Measurements from ENCODE around the gene CARS1. TPM values are rescaled to one million over a fixed set of nuclear protein-coding genes. Genes with fewer than 3 reads are reported as not detected.

Gene CARS1
- polyA plus RNA-seq (2014; cell fraction: cytosol; rRNA removed) = 41.4 and 43.6 TPM in 2 replicates
- 103 and 108 TPM in 2 replicates for polyA plus RNA-seq (2014; cell fraction: nucleus; rRNA removed)

GRCh38 chr11:3057069-3057963 lies at the start of gene CARS1:
Gene CARS1, minus strand, starts transcription at chr11:3057423. Its CDS starts 56 bp downstream, at chr11:3057367.
- DNase-seq (ENCODE audit: low spot score) = peak; percentile 94

- DNase-seq (ENCODE audit: low spot score) = no peak
Measured at GRCh38 chr11:3105791-3106735, 48.8 kb upstream of the CARS1 start.

GRCh38 chr11:3104961-3105790 lies 48.0 kb upstream of the CARS1 start:
- DNase-seq (ENCODE audit: low spot score) = no peak

DNA sequence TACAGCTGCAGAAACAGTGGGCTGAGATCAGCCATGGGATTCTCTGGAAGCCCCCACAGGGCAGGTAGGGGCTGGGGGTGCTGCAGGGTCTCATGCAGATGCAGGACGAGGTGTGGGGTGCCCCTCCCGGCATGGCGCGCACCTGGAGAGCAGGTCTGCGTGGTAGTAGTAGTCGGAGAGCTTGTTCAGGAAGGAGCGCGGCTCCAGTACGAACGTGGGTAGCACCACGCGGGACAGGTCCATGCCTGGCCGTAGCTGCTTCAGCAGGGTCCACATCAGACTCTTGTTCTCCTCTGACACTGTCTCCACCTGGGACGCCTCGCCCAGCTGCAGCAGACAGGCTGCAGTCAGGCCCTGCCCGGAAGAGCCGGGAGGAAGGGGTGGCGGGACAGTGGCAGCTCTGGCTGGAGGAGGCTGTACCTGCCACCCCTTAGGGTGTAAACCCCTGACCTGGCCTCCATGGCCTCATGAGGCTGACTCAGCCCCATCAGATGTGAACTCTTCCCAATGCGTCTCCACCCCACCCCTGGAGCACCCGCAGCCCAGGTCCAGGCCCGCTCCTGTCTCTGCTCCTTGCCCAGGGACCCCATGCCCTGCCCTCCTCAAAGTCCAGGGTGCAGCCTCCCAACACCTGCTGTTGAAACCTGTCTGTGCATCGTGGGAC lies 47.0 kb upstream of the CARS1 start:
- DNase-seq (ENCODE audit: low spot score) = no peak

DNA sequence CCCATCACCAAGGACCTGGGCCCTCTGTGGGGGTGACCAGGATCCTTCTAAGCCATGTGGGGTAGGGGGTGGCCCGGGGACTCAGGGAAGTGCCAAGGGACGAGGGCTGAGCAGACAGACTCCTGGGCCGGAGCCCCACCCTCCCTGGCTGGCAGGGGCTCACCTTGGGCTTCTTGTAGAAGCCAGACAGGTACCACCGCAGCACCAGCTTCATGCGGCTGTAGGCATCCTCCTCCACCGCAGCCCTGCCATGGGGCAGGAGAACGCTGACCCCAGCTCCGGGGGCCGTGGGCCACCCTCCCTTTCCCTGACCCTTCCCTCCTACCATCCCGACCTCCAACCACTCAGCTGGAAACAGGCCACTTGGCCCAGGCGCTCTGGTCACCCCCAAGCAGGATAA lies 45.9 kb upstream of the CARS1 start:
- DNase-seq (ENCODE audit: low spot score) = no peak

DNA sequence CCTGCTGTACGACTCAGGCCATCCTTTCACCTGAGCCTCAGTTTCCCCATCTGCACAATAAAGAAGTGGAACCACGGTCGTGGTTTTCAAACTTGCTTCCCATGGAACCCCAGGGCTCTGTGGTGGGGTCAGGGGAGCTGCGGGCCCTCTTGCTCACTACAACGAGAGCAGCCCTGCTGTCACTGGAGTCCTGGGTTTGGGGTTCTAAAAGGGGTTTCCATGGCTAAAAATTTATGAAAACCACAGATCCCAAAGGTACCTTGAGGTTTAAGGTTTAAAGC lies 45.4 kb upstream of the CARS1 start:
- no peak for DNase-seq (ENCODE audit: low spot score)

- DNase-seq (ENCODE audit: low spot score) = no peak
Measured at GRCh38 chr11:3101921-3102640, 44.9 kb upstream of the CARS1 start.

- DNase-seq (ENCODE audit: low spot score) = no peak
Measured at GRCh38 chr11:3099178-3099577, 42.0 kb upstream of the CARS1 start.

GRCh38 chr11:3096909-3097530 lies 39.8 kb upstream of the CARS1 start:
- no peak for DNase-seq (ENCODE audit: low spot score)

- no peak for DNase-seq (ENCODE audit: low spot score)
Measured at GRCh38 chr11:3095712-3096361, 38.6 kb upstream of the CARS1 start.

- DNase-seq (ENCODE audit: low spot score) = no peak
Measured at GRCh38 chr11:3094223-3094824, 37.1 kb upstream of the CARS1 start.

GRCh38 chr11:3093281-3094191 lies 36.3 kb upstream of the CARS1 start:
- peak; percentile 26 for DNase-seq (ENCODE audit: low spot score)

GRCh38 chr11:3092603-3093141 lies 35.4 kb upstream of the CARS1 start:
- no peak for DNase-seq (ENCODE audit: low spot score)

DNA sequence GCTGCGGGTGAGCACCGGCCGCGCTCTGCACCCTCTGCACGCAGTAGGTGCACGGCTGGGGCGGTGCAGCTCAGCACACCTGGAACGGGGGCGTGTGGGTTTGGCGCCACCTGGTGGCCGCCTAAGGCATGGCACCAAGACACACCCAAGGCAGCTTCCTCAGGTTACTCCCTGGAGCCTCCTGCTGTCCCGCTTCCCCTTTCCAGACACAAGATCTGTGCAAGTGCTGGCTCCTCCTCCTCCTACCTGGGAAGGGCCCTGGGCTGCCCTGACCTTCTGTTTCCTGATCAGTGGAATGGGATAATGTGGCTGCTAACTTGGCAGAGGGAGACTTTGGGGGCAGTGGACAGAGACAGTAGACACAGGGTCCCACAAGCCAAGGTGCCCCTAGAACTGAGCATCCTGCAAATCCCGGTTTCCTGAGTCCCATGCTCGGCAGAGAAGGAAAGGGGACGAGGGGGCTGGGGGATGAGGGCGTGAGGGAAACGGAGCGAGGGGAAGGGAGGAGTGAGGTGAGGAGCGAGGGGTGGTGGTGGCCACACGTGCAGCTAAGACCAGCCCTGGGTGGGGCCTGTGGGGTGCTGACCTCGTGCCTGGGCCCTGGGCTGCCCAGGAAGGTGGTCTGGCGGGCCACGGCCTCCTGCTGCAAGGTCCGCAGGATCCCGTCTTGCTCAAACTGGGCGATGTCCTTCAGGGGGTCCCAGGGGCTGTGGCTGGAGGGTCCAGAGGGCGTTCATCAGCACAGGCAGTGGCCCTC lies 34.8 kb upstream of the CARS1 start:
- DNase-seq (ENCODE audit: low spot score) = peak; percentile 65

DNA sequence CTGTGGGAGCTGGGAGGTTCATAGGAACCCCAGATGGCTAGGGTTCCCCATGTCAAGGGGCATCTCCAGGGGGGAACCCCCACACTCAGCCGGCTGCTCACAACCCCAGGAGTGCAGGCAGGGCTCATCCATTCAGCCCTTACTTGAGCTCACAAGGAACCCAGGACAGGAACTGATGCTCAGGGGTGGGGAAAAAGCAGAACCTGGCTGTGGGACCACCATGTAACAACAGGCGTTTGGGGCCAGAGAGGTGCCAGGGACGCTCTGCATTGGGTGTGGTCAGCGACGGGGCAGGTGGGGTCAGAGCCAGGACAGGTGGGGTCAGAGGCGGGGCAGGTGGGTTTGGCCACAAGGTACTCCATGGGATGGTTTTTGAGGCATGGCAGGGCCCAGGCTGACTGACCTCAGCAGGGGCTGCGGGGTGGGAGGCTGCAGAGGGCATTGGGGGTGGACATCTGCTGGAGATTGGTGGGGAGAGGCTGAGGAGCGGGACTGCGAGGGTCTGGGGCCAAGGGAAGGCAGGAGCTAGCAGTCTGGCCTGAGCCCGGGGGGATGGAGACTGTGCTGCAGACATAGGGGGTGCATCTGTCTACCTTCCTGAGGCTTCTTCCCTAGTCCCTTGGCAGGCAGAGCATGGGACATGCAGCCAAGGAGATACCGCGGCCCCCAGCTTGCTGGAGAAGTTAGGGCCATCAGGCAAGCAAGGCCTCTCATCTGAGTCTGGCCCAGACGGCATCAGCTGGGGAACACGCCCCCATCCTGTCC lies 34.0 kb upstream of the CARS1 start:
- no peak for DNase-seq (ENCODE audit: low spot score)

All from SK-N-DZ (cell line).